IMR-90 (cell line): ENCODE results near the gene PACS1. TPM values are rescaled to one million over a fixed set of nuclear protein-coding genes. Genes with fewer than 3 reads are reported as not detected.

Experiments
- ATAC-seq: fragments of 200-7000 bp; cut with Tn5 transposase; 2 replicates; pipeline ENCODE4 v1.9.1; 2020; ENCODE audit warnings: low read depth, mild to moderate bottlenecking, moderate library complexity
- BruUV-seq: library from RNA; stranded (reverse); fragments of 400-500 nt; replicated peaks from 2 replicates; lab custom pipeline; 2021; lab: Mats Ljungman, UMichigan
- CTCF ChIA-PET: fragments of 300-600 bp; formaldehyde crosslinking; extraction: SDS; loops from one replicate; lab custom pipeline; 2021; ENCODE audit warnings: antibody characterized with exemption; lab: Yijun Ruan, JAX
- POLR2A ChIA-PET: fragments of 300-600 bp; sonication (Branson Sonifier 250); formaldehyde crosslinking; loops from one replicate; lab custom pipeline; 2022; ENCODE audit warnings: antibody characterized with exemption; ENCODE audit not compliant: unreplicated experiment; lab: Charles Lee
- DNase-seq: peaks from one replicate; pipeline ENCODE4 v3.0.0; 2013
- H2AFZ ChIP-seq: replicated peaks from 2 replicates; pipeline ENCODE3; 2013; ENCODE audit warnings: low read length, mild to moderate bottlenecking; ENCODE audit not compliant: poor library complexity
- H2AK5ac ChIP-seq: 2 replicates; pipeline ENCODE4 v1.6.1; 2013; ENCODE audit warnings: low read depth, low read length, inconsistent platforms
- H2AK9ac ChIP-seq: replicated peaks from 2 replicates; pipeline ENCODE3; 2013; ENCODE audit warnings: mild to moderate bottlenecking, low read depth, low read length, moderate library complexity; ENCODE audit not compliant: poor library complexity
- H2BK120ac ChIP-seq: 2 replicates; pipeline ENCODE4 v1.6.1; 2013; ENCODE audit warnings: low read depth, low read length, inconsistent platforms
- H2BK15ac ChIP-seq: 3 replicates; pipeline ENCODE4 v1.6.1; 2013; ENCODE audit warnings: low read depth, low read length, inconsistent platforms
- H2BK20ac ChIP-seq: 2 replicates; pipeline ENCODE4 v1.6.1; 2013; ENCODE audit warnings: low read depth, mild to moderate bottlenecking, inconsistent platforms, low read length, moderate library complexity
- H2BK5ac ChIP-seq: 2 replicates; pipeline ENCODE4 v1.6.1; 2013; ENCODE audit warnings: mild to moderate bottlenecking, low read depth, low read length, inconsistent platforms; ENCODE audit not compliant: poor library complexity, severe bottlenecking
- H3K14ac ChIP-seq: replicated peaks from 2 replicates; pipeline ENCODE4 v1.6.1; 2013; ENCODE audit warnings: low read depth, low read length, inconsistent platforms
- H3K18ac ChIP-seq: 2 replicates; pipeline ENCODE4 v1.6.1; 2013; ENCODE audit warnings: low read depth, low read length, control low read depth
- H3K23ac ChIP-seq: 2 replicates; pipeline ENCODE4 v1.6.1; 2013; ENCODE audit warnings: low read depth, low read length, inconsistent platforms
- H3K27ac ChIP-seq: 2 replicates; pipeline ENCODE4 v1.5.1; 2013; ENCODE audit warnings: mild to moderate bottlenecking, control low read depth, low read length; ENCODE audit not compliant: insufficient read depth
- H3K27me3 ChIP-seq: 2 replicates; pipeline ENCODE4 v1.6.1; 2013; ENCODE audit warnings: low read length; ENCODE audit not compliant: control insufficient read depth, insufficient read depth
- H3K36me3 ChIP-seq: 2 replicates; pipeline ENCODE4 v1.6.1; 2013; ENCODE audit warnings: low read length, mixed read lengths; ENCODE audit not compliant: control insufficient read depth, insufficient read depth
- H3K4ac ChIP-seq: 2 replicates; pipeline ENCODE4 v1.6.1; 2013; ENCODE audit warnings: low read depth, low read length, inconsistent platforms
- H3K4me1 ChIP-seq: 2 replicates; pipeline ENCODE4 v1.6.1; 2013; ENCODE audit warnings: low read length, mixed read lengths; ENCODE audit not compliant: control insufficient read depth, insufficient read depth
- H3K4me2 ChIP-seq: 2 replicates; pipeline ENCODE4 v1.6.1; 2013; ENCODE audit warnings: low read depth, mild to moderate bottlenecking, control low read depth, low read length, moderate library complexity
- H3K4me3 ChIP-seq: 2 replicates; pipeline ENCODE4 v1.5.1; 2013; ENCODE audit warnings: low read depth, mild to moderate bottlenecking, control low read depth, low read length, moderate library complexity; ENCODE audit not compliant: insufficient read depth
- H3K56ac ChIP-seq: 2 replicates; pipeline ENCODE4 v1.6.1; 2013; ENCODE audit warnings: low read length, inconsistent platforms; ENCODE audit not compliant: insufficient read depth; ENCODE audit errors: extremely low read depth
- H3K79me1 ChIP-seq, 2 experiments: 2 replicates each; pipeline ENCODE4 v1.6.1; 2013; ENCODE audit warnings: low read length in 2 of 2, inconsistent platforms in 1 of 2, low read depth in 1 of 2
- H3K9ac ChIP-seq: 2 replicates; pipeline ENCODE4 v1.6.1; 2013; ENCODE audit warnings: low read depth, low read length, control low read depth
- H3K9me1 ChIP-seq: 2 replicates; pipeline ENCODE4 v1.6.1; 2013; ENCODE audit warnings: low read length, inconsistent platforms; ENCODE audit not compliant: insufficient read depth
- H3K9me3 ChIP-seq: 2 replicates; pipeline ENCODE4 v1.6.1; 2013; ENCODE audit warnings: low read length; ENCODE audit not compliant: control insufficient read depth, insufficient read depth
- H4K20me1 ChIP-seq: 2 replicates; pipeline ENCODE4 v1.6.1; 2013; ENCODE audit warnings: low read length, inconsistent platforms; ENCODE audit not compliant: insufficient read depth
- H4K5ac ChIP-seq: 2 replicates; pipeline ENCODE4 v1.6.1; 2013; ENCODE audit warnings: mild to moderate bottlenecking, low read depth, low read length, control low read depth
- H4K8ac ChIP-seq, 2 experiments: 2 replicates each; pipeline ENCODE4 v1.6.1; 2013; ENCODE audit warnings: low read depth in 2 of 2, low read length in 2 of 2, control low read depth in 1 of 2, inconsistent platforms in 1 of 2
- H4K91ac ChIP-seq: 2 replicates; pipeline ENCODE4 v1.6.1; 2013; ENCODE audit warnings: low read depth, low read length, inconsistent platforms; ENCODE audit not compliant: insufficient read depth
- CTCF ChIP-seq: conservative IDR thresholded peaks from 2 replicates; pipeline ENCODE4 v1.5.1; 2012; ENCODE audit warnings: mild to moderate bottlenecking, low read depth, low read length, improper control_type of control experiment
- MAZ ChIP-seq: IDR thresholded peaks from 2 replicates; pipeline ENCODE4 v1.6.1; 2012; ENCODE audit warnings: low read depth, mild to moderate bottlenecking, low read length, improper control_type of control experiment, moderate library complexity, borderline replicate concordance
- RAD21 ChIP-seq: IDR thresholded peaks from 2 replicates; pipeline ENCODE4 v1.6.1; 2012; ENCODE audit warnings: low read length, improper control_type of control experiment
- RFX5 ChIP-seq: IDR thresholded peaks from 2 replicates; pipeline ENCODE4 v1.8.0; 2012; ENCODE audit warnings: low read depth, mild to moderate bottlenecking, low read length, moderate library complexity
- WGBS, 2 experiments: methylation state at CpG; one replicate each; pipeline versions ENCODE4 v1.1.5 to v1.1.7; 2013; ENCODE audit warnings: missing lambda C conversion rate in 2 of 2; ENCODE audit not compliant: insufficient read length in 1 of 2; ENCODE audit errors: extremely low coverage in 2 of 2; 5-methylcytosine and 5-hydroxymethylcytosine counted together
- dilution Hi-C: fragments of 300-500 bp; cut with HindIII; formaldehyde crosslinking; loops from one replicate; pipeline ENCODE4 v1.14.3; 2018; ENCODE audit warnings: low sequenced_read_pairs; ENCODE audit not compliant: unreplicated experiment
- in situ Hi-C: fragments of 300-500 bp; cut with MboI; formaldehyde crosslinking; loops from 3 replicates; pipeline ENCODE4 v1.14.3; 2019; ENCODE audit warnings: low sequenced_read_pairs, inconsistent platforms, mixed read lengths
- intact Hi-C: fragments of 100-400 bp; cut with micrococcal nuclease; formaldehyde crosslinking; loops from 2 replicates; pipeline ENCODE4 v1.10.0; 2022
- polyA plus RNA-seq, 3 experiments: library from polyadenylated mRNA; depleted of rRNA; stranded (reverse); fragments of >200 nt; gene quantifications; 2 replicates each; pipeline ENCODE4 v1.2.3, GENCODE V29; 2012; ENCODE audit warnings: low replicate concordance in 1 of 3
- total RNA-seq: library from RNA; depleted of rRNA; stranded (reverse); fragments of >200 nt; gene quantifications from 2 replicates; pipeline ENCODE4 v1.2.3, GENCODE V29; 2012

The PACS1 gene
- total and polyA plus RNA-seq, 2 of the 4 experiments (the other 2 are of a cell fraction): 7.3 to 32.0 TPM

- Histone ChIP-seq H3K27me3 (no peaks in the 10 kb centered on the region; the same call in 1 of the 2 replicates), H3K9me1 (peaks cover 6% of the 10 kb centered on the region; the same call in 1 of the 2 replicates), H4K20me1 (peaks cover 29% of the 10 kb centered on the region), H3K27ac (no peak within 1 kb of the TSS; the same call in 1 of the 2 replicates), H3K4ac (no peak within 1 kb of the TSS), H4K5ac (no peak within 1 kb of the TSS), H3K36me3 (peaks cover 35% of the 10 kb centered on the region), H3K23ac (peak within 1 kb of the TSS; percentile 61; the same call in 1 of the 2 replicates), H3K56ac (no peak within 1 kb of the TSS), H3K14ac (no peak within 1 kb of the TSS), H3K4me2 (peak within 1 kb of the TSS; percentile 70), H3K18ac (no peak within 1 kb of the TSS), H2AFZ (peak within 1 kb of the TSS; percentile 79), H3K4me1 (peaks cover 5% of the 10 kb centered on the region; the same call in 1 of the 2 replicates), H4K91ac (no peak within 1 kb of the TSS), H3K79me1 (peaks cover 4 to 11% of the 10 kb centered on the region in 2 experiments; a peak in 2 of 4 replicates), H3K4me3 (peak within 1 kb of the TSS; percentile 38), H2BK20ac (no peak within 1 kb of the TSS), H2BK5ac (no peak within 1 kb of the TSS), H3K9ac (0 out of 2 replicates have a peak within 1 kb of the TSS, but pooled peaks have one; percentile 33), H3K9me3 (no peaks in the 10 kb centered on the region), H2AK9ac (peak within 1 kb of the TSS; percentile 88), H2AK5ac (peak within 1 kb of the TSS; percentile 67; the same call in 1 of the 2 replicates), H2BK120ac (no peak within 1 kb of the TSS), H4K8ac (no peak within 1 kb of the TSS), H2BK15ac (no peak within 1 kb of the TSS)
- BruUV-seq: no TSS peak
- 17% methylated on average over 29 of the region's 84 CpGs; no CpG with 5 or more reads in 1 of the 2 experiments for WGBS, 2 experiments
- TF ChIP-seq RAD21 (no peak), CTCF (no peak), MAZ (peak; percentile 31; the same call in 1 of the 2 replicates), RFX5 (no peak)
- ATAC-seq (peak; percentile 71), DNase-seq (no peak)
- ChIA-PET CTCF (no interaction called here), POLR2A (no interaction called here)
- in situ Hi-C loops (no loop called here), dilution Hi-C loops (no loop called here), intact Hi-C loops (no loop called here)
These were observed 207.6 kb downstream of the PACS1 start, which contains the start of gene CNIH2 for GRCh38 chr11:66277471-66278362. TSS of gene CNIH2 (plus strand) at chr11:66278175. CDS start at chr11:66278457, 282 bp downstream.
